Smooth muscle cell (in vitro differentiated cells): ENCODE results near the gene FOSL2. TPM values are rescaled to one million over a fixed set of nuclear protein-coding genes. Genes with fewer than 3 reads are reported as not detected.

Experiments used
- DNase-seq: peaks from one replicate; lab custom pipeline; 2025; ENCODE audit not compliant: unreplicated experiment; lab: John Stamatoyannopoulos, UW
- H2AFZ ChIP-seq: fragments of 200-600 bp; sonication (generic); 2 replicates; pipeline ENCODE4 v1.6.0; 2016; ENCODE audit warnings: antibody characterized with exemption, low read depth, mild to moderate bottlenecking
- H3F3A ChIP-seq: fragments of 200-600 bp; sonication (generic); 2 replicates; pipeline ENCODE4 v1.6.0; 2017; ENCODE audit warnings: antibody characterized with exemption, low read depth
- H3K27ac ChIP-seq: fragments of 200-600 bp; sonication (generic); 2 replicates; pipeline ENCODE4 v1.5.1; 2016; ENCODE audit warnings: low read depth, mild to moderate bottlenecking
- H3K27me3 ChIP-seq: fragments of 200-600 bp; sonication (generic); 2 replicates; pipeline ENCODE4 v1.6.1; 2016; ENCODE audit warnings: low read depth, mild to moderate bottlenecking
- H3K36me3 ChIP-seq: fragments of 200-600 bp; sonication (generic); 2 replicates; pipeline ENCODE4 v1.5.1; 2016; ENCODE audit warnings: low read depth
- H3K4me1 ChIP-seq: fragments of 200-600 bp; sonication (generic); 2 replicates; pipeline ENCODE4 v1.5.1; 2016; ENCODE audit warnings: low read depth
- H3K4me2 ChIP-seq: fragments of 200-600 bp; sonication (generic); 2 replicates; pipeline ENCODE4 v1.6.0; 2016; ENCODE audit warnings: mild to moderate bottlenecking
- H3K4me3 ChIP-seq: fragments of 200-600 bp; sonication (generic); 2 replicates; pipeline ENCODE4 v1.5.1; 2016; ENCODE audit warnings: mild to moderate bottlenecking
- H3K79me2 ChIP-seq: fragments of 200-600 bp; sonication (generic); 2 replicates; pipeline ENCODE4 v1.6.0; 2016; ENCODE audit warnings: low read depth, mild to moderate bottlenecking
- H3K9ac ChIP-seq: fragments of 200-600 bp; sonication (generic); 2 replicates; pipeline ENCODE4 v1.6.0; 2016; ENCODE audit warnings: low read depth
- H3K9me3 ChIP-seq: fragments of 200-600 bp; sonication (generic); replicated peaks from 2 replicates; pipeline ENCODE4 v1.5.1; 2016; ENCODE audit warnings: low read depth
- H4K20me1 ChIP-seq: fragments of 200-600 bp; sonication (generic); 2 replicates; pipeline ENCODE4 v1.6.0; 2016; ENCODE audit warnings: low read depth
- CTCF ChIP-seq: fragments of 200-600 bp; sonication (generic); IDR thresholded peaks from 2 replicates; pipeline ENCODE4 v1.5.1; 2017; ENCODE audit warnings: borderline replicate concordance, mild to moderate bottlenecking, antibody characterized with exemption; ENCODE audit not compliant: insufficient read depth, poor library complexity, severe bottlenecking
- WGBS: methylation state at CpG from one replicate; pipeline ENCODE4 v1.1.7; 2016; ENCODE audit warnings: low lambda C conversion rate; 5-methylcytosine and 5-hydroxymethylcytosine counted together
- polyA plus RNA-seq: library from polyadenylated mRNA; unstranded; fragments of >200 nt; fragmentation: Nextera tagmentation; extraction: Ambion mirVana; gene quantifications from 2 replicates; pipeline ENCODE4 v1.2.1, GENCODE V29; 2016
- small RNA-seq: library from RNA; depleted of rRNA; stranded (forward); fragments of <200 nt; gene quantifications from one replicate; pipeline ENCODE3, GENCODE V24; 2014
- total RNA-seq: library from RNA; depleted of rRNA; stranded (reverse); fragments of >200 nt; gene quantifications from 2 replicates; pipeline ENCODE4 v1.2.3, GENCODE V29; 2014

The FOSL2 gene
- total and polyA plus RNA-seq, 2 experiments from 2014 or later, result 70.8 to 106 TPM

- H4K20me1 ChIP-seq, result no peaks in the 10 kb centered on the region
- 51% methylated on average over 4 of the region's 4 CpGs for WGBS
- no peaks in the 10 kb centered on the region for H3K36me3 ChIP-seq
- H3F3A ChIP-seq, result peaks cover 4% of the 10 kb centered on the region
- no peak overlapping the region for H3K4me3 ChIP-seq
- no peak for DNase-seq
- H3K4me2 ChIP-seq, result peak overlapping the region; percentile 69
- H3K79me2 ChIP-seq, result no peaks in the 10 kb centered on the region
- no peaks in the 10 kb centered on the region for H3K27me3 ChIP-seq
- H3K9me3 ChIP-seq, result no peaks in the 10 kb centered on the region
- no peak overlapping the region for H3K9ac ChIP-seq
- H3K27ac ChIP-seq, result peak overlapping the region; percentile 50
- no peak overlapping the region for H2AFZ ChIP-seq
- no peak for TF ChIP-seq CTCF
- H3K4me1 ChIP-seq, result no peaks in the 10 kb centered on the region
These were observed 71.2 kb downstream of the FOSL2 start for GRCh38 chr2:28463893-28464292.

GRCh38 chr2:28465148-28465885, 72.7 kb downstream of the FOSL2 start:
- no peaks in the 10 kb centered on the region for H4K20me1 ChIP-seq
- no peak for DNase-seq
- no peak overlapping the region for H2AFZ ChIP-seq
- no peaks in the 10 kb centered on the region for H3K36me3 ChIP-seq
- WGBS, result 58% methylated on average over 8 of the region's 8 CpGs
- H3F3A ChIP-seq, result peaks cover 4% of the 10 kb centered on the region
- H3K27me3 ChIP-seq, result no peaks in the 10 kb centered on the region
- TF ChIP-seq CTCF, result no peak
- no peak overlapping the region for H3K9ac ChIP-seq
- H3K4me2 ChIP-seq, result no peak overlapping the region
- no peak overlapping the region for H3K4me3 ChIP-seq
- H3K27ac ChIP-seq, result no peak overlapping the region
- H3K4me1 ChIP-seq, result no peaks in the 10 kb centered on the region
- H3K79me2 ChIP-seq, result no peaks in the 10 kb centered on the region
- no peaks in the 10 kb centered on the region for H3K9me3 ChIP-seq

Small RNA genes lying within 50 kb of the gene (small RNA-seq; reads per million reads assigned to genes)
- gene AC104695.3 (1.00 reads per million, percentile 30 among the genes with 10 or more reads in this experiment), gene SNRPGP7 (not detected)

Other genes with a start within 250 kb of the FOSL2 start
- 1.1 and 8.7 TPM in 2 replicates for gene PLB1, start 103.2 kb downstream of the FOSL2 start, total RNA-seq
- 0.75 and 3.7 TPM in 2 replicates for gene PLB1, start 103.2 kb downstream of the FOSL2 start, polyA plus RNA-seq